H1 (cell line): Measurements from ENCODE around the gene TNIP1. TPM values are rescaled to one million over a fixed set of nuclear protein-coding genes. Genes with fewer than 3 reads are reported as not detected.

Experiments
- CTCF ChIA-PET: fragments of 300-600 bp; sonication (Branson Sonifier 250); formaldehyde crosslinking; loops from one replicate; lab custom pipeline; 2021; ENCODE audit not compliant: partially characterized antibody; lab: Charles Lee
- POLR2A ChIA-PET: fragments of 300-600 bp; sonication (Branson Sonifier 250); formaldehyde crosslinking; loops from one replicate; lab custom pipeline; 2021; ENCODE audit warnings: inconsistent platforms; ENCODE audit not compliant: partially characterized antibody; lab: Charles Lee
- DNase-seq, 2 experiments: peaks; one replicate each; pipeline versions ENCODE4 v3.0.0 to v3.0.0-alpha.2; 2010 to 2022; ENCODE audit warnings: low spot score in 2 of 2, low read depth in 1 of 2, mixed read lengths in 1 of 2
- FAIRE-seq: peaks from 2 replicates; lab custom pipeline; 2011; peaks lifted over from hg19 to GRCh38; lab: Jason Lieb, UNC
- H2AFZ ChIP-seq: 2 replicates; pipeline ENCODE4 v1.8.1; 2012; ENCODE audit warnings: low read length, inconsistent platforms
- H2AK5ac ChIP-seq: 2 replicates; pipeline ENCODE4 v1.6.1; 2013; ENCODE audit warnings: low read depth, low read length
- H2BK120ac ChIP-seq: replicated peaks from 2 replicates; pipeline ENCODE3; 2013; ENCODE audit warnings: low read depth, low read length, inconsistent platforms
- H2BK12ac ChIP-seq: 2 replicates; pipeline ENCODE4 v1.6.1; 2013; ENCODE audit warnings: low read depth, low read length
- H2BK15ac ChIP-seq: 2 replicates; pipeline ENCODE4 v1.6.1; 2013; ENCODE audit warnings: low read length
- H2BK20ac ChIP-seq: 2 replicates; pipeline ENCODE4 v1.6.1; 2013; ENCODE audit warnings: low read length
- H2BK5ac ChIP-seq: 2 replicates; pipeline ENCODE4 v1.6.1; 2013; ENCODE audit warnings: low read depth, low read length
- H3K14ac ChIP-seq: 2 replicates; pipeline ENCODE4 v1.6.1; 2013; ENCODE audit warnings: inconsistent platforms; ENCODE audit not compliant: insufficient read length
- H3K18ac ChIP-seq: 2 replicates; pipeline ENCODE4 v1.6.1; 2013; ENCODE audit warnings: low read length; ENCODE audit errors: extremely low read depth
- H3K23ac ChIP-seq: 2 replicates; pipeline ENCODE4 v1.6.1; 2013; ENCODE audit warnings: inconsistent platforms; ENCODE audit not compliant: insufficient read length
- H3K23me2 ChIP-seq: 2 replicates; pipeline ENCODE4 v1.6.1; 2013; ENCODE audit warnings: low read depth, low read length
- H3K27ac ChIP-seq: 2 replicates; pipeline ENCODE4 v1.6.1; 2011; ENCODE audit warnings: low read depth, low read length, inconsistent platforms
- H3K27me3 ChIP-seq, 4 experiments: replicated peaks in 1 of 4; 1 replicate in 1 of 4; 2 replicates in 3 of 4; pipeline versions ENCODE4 v1.6.1 to v1.8.1; 2011 to 2013; ENCODE audit warnings: low read length in 3 of 4, mild to moderate bottlenecking in 3 of 4, inconsistent platforms in 2 of 4, mixed read lengths in 2 of 4, moderate library complexity in 1 of 4; ENCODE audit not compliant: control insufficient read depth in 3 of 4, insufficient read depth in 3 of 4; ENCODE audit errors: extremely low read depth in 1 of 4
- H3K36me3 ChIP-seq, 4 experiments: 2 replicates each; pipeline versions ENCODE4 v1.6.1 to v1.8.1; 2011 to 2013; ENCODE audit warnings: mild to moderate bottlenecking in 4 of 4, low read length in 3 of 4, moderate library complexity in 2 of 4, control low read depth in 1 of 4, inconsistent platforms in 1 of 4; ENCODE audit not compliant: insufficient read depth in 4 of 4, control insufficient read depth in 2 of 4
- H3K4ac ChIP-seq: replicated peaks from 2 replicates; pipeline ENCODE3; 2013; ENCODE audit warnings: low read length, low read depth, mixed read lengths, inconsistent platforms; ENCODE audit not compliant: insufficient read length
- H3K4me1 ChIP-seq, 4 experiments: replicated peaks in 1 of 4; 1 replicate in 1 of 4; 2 replicates in 3 of 4; pipeline versions ENCODE4 v1.6.1 to v1.8.1; 2011 to 2013; ENCODE audit warnings: low read length in 3 of 4, inconsistent platforms in 2 of 4, mixed read lengths in 1 of 4; ENCODE audit not compliant: insufficient read depth in 4 of 4, control insufficient read depth in 3 of 4
- H3K4me2 ChIP-seq, 2 experiments: 2 replicates each; pipeline versions ENCODE4 v1.6.1 to v1.8.1; 2011 to 2013; ENCODE audit warnings: low read depth in 2 of 2, low read length in 2 of 2, control low read depth in 1 of 2, inconsistent platforms in 1 of 2, mild to moderate bottlenecking in 1 of 2; ENCODE audit not compliant: insufficient read depth in 1 of 2
- H3K4me3 ChIP-seq, 4 experiments: fragments of 200-600, 300-600 bp in 1 of 4; sonication (generic), shearing (Covaris generic), sonication (Bioruptor Twin) in 1 of 4; 2 replicates each; pipeline versions ENCODE4 v1.5.1 to v1.8.1; 2011 to 2016; ENCODE audit warnings: low read length in 4 of 4, low read depth in 3 of 4, control low read depth in 2 of 4, inconsistent platforms in 2 of 4, mild to moderate bottlenecking in 2 of 4, mixed read lengths in 1 of 4, moderate library complexity in 1 of 4; ENCODE audit not compliant: insufficient read depth in 2 of 4; ENCODE audit errors: extremely low read depth in 1 of 4
- H3K56ac ChIP-seq: replicated peaks from 2 replicates; pipeline ENCODE3; 2013; ENCODE audit warnings: low read depth, mild to moderate bottlenecking, mixed read lengths, low read length, inconsistent platforms; ENCODE audit not compliant: insufficient read length
- H3K79me1 ChIP-seq: 2 replicates; pipeline ENCODE4 v1.6.1; 2013; ENCODE audit warnings: low read depth, low read length, control low read depth
- H3K79me2 ChIP-seq, 2 experiments: 2 replicates each; pipeline versions ENCODE4 v1.6.1 to v1.8.1; 2012 to 2013; ENCODE audit warnings: low read length in 2 of 2, mild to moderate bottlenecking in 2 of 2, inconsistent platforms in 1 of 2; ENCODE audit not compliant: insufficient read depth in 2 of 2, control insufficient read depth in 1 of 2
- H3K9ac ChIP-seq, 4 experiments: replicated peaks in 1 of 4; 1 replicate in 1 of 4; 2 replicates in 3 of 4; pipeline versions ENCODE4 v1.6.1 to v1.8.1; 2011 to 2013; ENCODE audit warnings: low read depth in 3 of 4, low read length in 3 of 4, control low read depth in 2 of 4, mild to moderate bottlenecking in 2 of 4, moderate library complexity in 2 of 4, inconsistent platforms in 1 of 4; ENCODE audit errors: extremely low read depth in 1 of 4
- H3K9me3 ChIP-seq, 2 experiments: 2 replicates each; pipeline versions ENCODE4 v1.6.1 to v1.8.1; 2012 to 2013; ENCODE audit warnings: mild to moderate bottlenecking in 2 of 2, moderate library complexity in 2 of 2, control low read depth in 1 of 2, inconsistent platforms in 1 of 2, low read depth in 1 of 2, low read length in 1 of 2, mixed read lengths in 1 of 2; ENCODE audit not compliant: insufficient read depth in 2 of 2
- H4K20me1 ChIP-seq, 2 experiments: replicated peaks in 1 of 2; 2 replicates each; pipeline versions ENCODE3 to v1.8.1; 2011 to 2013; ENCODE audit warnings: inconsistent platforms in 2 of 2, low read length in 2 of 2, mild to moderate bottlenecking in 1 of 2; ENCODE audit not compliant: insufficient read depth in 2 of 2, control insufficient read depth in 1 of 2
- H4K5ac ChIP-seq: 2 replicates; pipeline ENCODE4 v1.6.1; 2013; ENCODE audit warnings: low read length, low read depth, mixed read lengths, inconsistent platforms; ENCODE audit not compliant: insufficient read length
- H4K8ac ChIP-seq: 2 replicates; pipeline ENCODE4 v1.8.0; 2013; ENCODE audit warnings: mild to moderate bottlenecking, moderate library complexity, low read length, inconsistent platforms; ENCODE audit not compliant: insufficient read depth; ENCODE audit errors: extremely low read depth
- H4K91ac ChIP-seq: replicated peaks from 2 replicates; pipeline ENCODE3; 2013; ENCODE audit warnings: low read length, mixed read lengths, inconsistent platforms; ENCODE audit not compliant: insufficient read length
- CBX8 ChIP-seq: fragments of 300-800, 300-1000 bp; sonication (generic); IDR thresholded peaks from 2 replicates; pipeline ENCODE4 v1.7.1; 2016; ENCODE audit warnings: low read depth, low read length, borderline replicate concordance
- CEBPB ChIP-seq: IDR thresholded peaks from 2 replicates; pipeline ENCODE4 v1.6.1; 2012; ENCODE audit warnings: low read depth, low read length
- CTBP2 ChIP-seq: IDR thresholded peaks from 2 replicates; pipeline ENCODE4 v1.7.0; 2011; ENCODE audit warnings: borderline replicate concordance, mild to moderate bottlenecking, moderate library complexity, mixed read lengths, low read length; ENCODE audit not compliant: insufficient read depth, insufficient read length
- EZH2 ChIP-seq: fragments of 200-600 bp; sonication (generic); IDR thresholded peaks from 2 replicates; pipeline ENCODE4 v1.7.1; 2012; ENCODE audit warnings: low read depth, mild to moderate bottlenecking, moderate library complexity, low read length, inconsistent platforms; ENCODE audit not compliant: severe bottlenecking
- GABPA ChIP-seq: IDR thresholded peaks from 2 replicates; pipeline ENCODE4 v1.6.1; 2011; ENCODE audit warnings: mild to moderate bottlenecking, low read length, moderate library complexity, borderline replicate concordance; ENCODE audit not compliant: insufficient read depth
- GTF2F1 ChIP-seq: IDR thresholded peaks from 2 replicates; pipeline ENCODE4 v1.6.1; 2012; ENCODE audit warnings: low read depth, low read length, improper control_type of control experiment, borderline replicate concordance
- KDM5A ChIP-seq: fragments of 200-600 bp; IDR thresholded peaks from 2 replicates; pipeline ENCODE4 v1.7.1; 2012; ENCODE audit warnings: mild to moderate bottlenecking, low read length, inconsistent platforms, mixed read lengths
- NANOG ChIP-seq: IDR thresholded peaks from 2 replicates; pipeline ENCODE4 v1.6.1; 2011; ENCODE audit warnings: low read length, low read depth, mild to moderate bottlenecking, inconsistent platforms; ENCODE audit not compliant: insufficient read depth, poor library complexity, severe bottlenecking
- RBBP5 ChIP-seq: IDR thresholded peaks from 2 replicates; pipeline ENCODE4 v1.7.1; 2012; ENCODE audit warnings: low read depth, mild to moderate bottlenecking, inconsistent platforms, low read length, moderate library complexity, borderline replicate concordance
- SP1 ChIP-seq: IDR thresholded peaks from 2 replicates; pipeline ENCODE4 v1.6.1; 2011; ENCODE audit warnings: low read depth, low read length
- SRF ChIP-seq: IDR thresholded peaks from 2 replicates; pipeline ENCODE4 v1.6.1; 2011; ENCODE audit warnings: mild to moderate bottlenecking, low read depth, low read length, moderate library complexity
- WGBS, 2 experiments: shearing (Covaris generic) in 1 of 2; methylation state at CpG; one replicate each; pipeline versions ENCODE4 v1.1.6 to v1.1.7; 2013 to 2015; ENCODE audit warnings: low lambda C conversion rate in 2 of 2, mixed read lengths in 2 of 2, inconsistent platforms in 1 of 2, low coverage in 1 of 2, missing lambda C conversion rate in 1 of 2; ENCODE audit not compliant: insufficient replicate concordance in 2 of 2, insufficient coverage in 1 of 2, insufficient read length in 1 of 2; ENCODE audit errors: extremely low coverage in 1 of 2, missing lambda C conversion rate in 1 of 2; 5-methylcytosine and 5-hydroxymethylcytosine counted together
- polyA plus RNA-seq, 7 experiments: library from polyadenylated mRNA; depleted of rRNA in 3 of 7; stranded (reverse) in 5 of 7; unstranded in 2 of 7; fragments of >200 nt in 5 of 7; fragments of 200-250 nt in 2 of 7; gene quantifications; 1 replicate in 5 of 7; 2 replicates in 1 of 7; 4 replicates in 1 of 7; pipeline versions ENCODE4 v1.2.1 to v1.2.3, GENCODE V29; 2011 to 2013; ENCODE audit warnings: missing spikeins in 2 of 7, mixed read lengths in 2 of 7
- total RNA-seq: library from RNA; stranded (reverse); fragmentation: NEBNext Ultra II Directional; extraction: Animal tissue kit (Norgen Biotek cat#: 25700); gene quantifications from 2 replicates; pipeline ENCODE4 v1.2.1, GENCODE V29; 2021

The TNIP1 gene
- total and polyA plus RNA-seq, 2 of the 8 experiments (the other 6 are each of a cell fraction or from before 2014, with no cell fraction given) = 14.2 to 31.9 TPM

- Histone ChIP-seq H4K91ac (no peak overlapping the region), H3K18ac (no peak overlapping the region), H2BK12ac (no peak overlapping the region), H3K4me3 (no peak overlapping the region), H3K27me3 (peaks cover 0 to 8% (median 5%) of the 10 kb centered on the region in 4 experiments; a peak in 6 of 7 replicates), H3K4me2 (no peak overlapping the region), H3K9ac (no peak overlapping the region), H2BK5ac (no peak overlapping the region), H3K4ac (no peak overlapping the region), H2BK120ac (no peak overlapping the region), H3K79me2 (no peaks in the 10 kb centered on the region), H3K4me1 (peaks cover 0 to 1% (median 0%) of the 10 kb centered on the region in 4 experiments; a peak in 1 of 7 replicates), H4K8ac (peak overlapping the region; percentile 6; the same call in 1 of the 2 replicates), H4K5ac (no peak overlapping the region), H3K36me3 (no peaks in the 10 kb centered on the region), H3K79me1 (no peaks in the 10 kb centered on the region), H3K56ac (no peak overlapping the region), H2AFZ (no peak overlapping the region), H3K23ac (no peak overlapping the region), H3K9me3 (no peaks in the 10 kb centered on the region), H2BK15ac (no peak overlapping the region), H2AK5ac (no peak overlapping the region), H3K27ac (no peak overlapping the region), H4K20me1 (no peaks in the 10 kb centered on the region), H3K23me2 (peaks cover 8% of the 10 kb centered on the region; the same call in 1 of the 2 replicates), H3K14ac (no peak overlapping the region), H2BK20ac (no peak overlapping the region)
- DNase-seq = no peak
- CTCF ChIA-PET = interaction anchor here (0.8 to 10.1 kb wide), 7 partner anchors 9 to 148 kb away, joined by 3 to 105 read pairs (median 5); no protein-coding TSS in a partner anchor
- POLR2A ChIA-PET = no interaction called here
- 86% methylated on average over 5 of the region's 5 CpGs; no CpG with 5 or more reads in 1 of the 2 experiments for WGBS, 2 experiments
- no peak for FAIRE-seq
- no peak for TF ChIP-seq EZH2
- TF ChIP-seq CTBP2 = no peak
- no peak for TF ChIP-seq GABPA
- TF ChIP-seq KDM5A = no peak
- no peak for TF ChIP-seq NANOG
- TF ChIP-seq GTF2F1 = no peak
- no peak for TF ChIP-seq CEBPB
- no peak for TF ChIP-seq CBX8
- no peak for TF ChIP-seq SRF
- no peak for TF ChIP-seq SP1
- no peak for TF ChIP-seq RBBP5
Observed at GRCh38 chr5:151016700-151017099, 64.1 kb downstream of the TNIP1 start.
